Ureter (tissue), 1 donor: ENCODE results near the gene RNF180. TPM values are rescaled to one million over a fixed set of nuclear protein-coding genes. Genes with fewer than 3 reads are reported as not detected.
"Not testable (repeated sequence)": the region's sequence is repeated elsewhere in the genome, so short reads cannot be mapped to it uniquely, and the experiment has no call there.

Experiments used
- DNase-seq: peaks from one replicate; pipeline ENCODE4 v3.0.0-alpha.2; 2020; ENCODE audit warnings: low spot score
- total RNA-seq: library from RNA; stranded (reverse); gene quantifications from one replicate; pipeline ENCODE4 v1.2.4, GENCODE V29; 2023
- donor health status: DM: yes; HTN: yes; CAD: no.

The RNF180 gene
- total RNA-seq, 1 donor from 2014 or later: 22.9 TPM

DNA sequence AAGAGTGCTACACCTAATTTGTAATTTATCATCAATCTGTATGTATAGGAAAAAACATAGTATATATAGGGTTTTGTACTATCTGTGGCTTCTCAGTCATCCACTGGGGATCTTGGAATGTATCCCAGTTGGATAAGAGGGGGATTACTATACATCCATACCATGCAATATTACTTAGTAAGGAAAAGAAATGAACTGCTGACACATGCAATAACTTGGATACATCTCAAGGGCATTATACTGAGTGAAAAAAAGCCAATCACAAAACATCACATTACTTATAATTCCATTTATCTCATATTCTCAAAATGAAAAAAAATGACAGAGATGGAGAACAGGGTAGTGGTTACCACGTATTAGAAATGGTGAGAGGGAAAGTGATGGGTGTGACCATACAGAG is 231.9 kb downstream of the RNF180 start:
- no peak for DNase-seq

DNA sequence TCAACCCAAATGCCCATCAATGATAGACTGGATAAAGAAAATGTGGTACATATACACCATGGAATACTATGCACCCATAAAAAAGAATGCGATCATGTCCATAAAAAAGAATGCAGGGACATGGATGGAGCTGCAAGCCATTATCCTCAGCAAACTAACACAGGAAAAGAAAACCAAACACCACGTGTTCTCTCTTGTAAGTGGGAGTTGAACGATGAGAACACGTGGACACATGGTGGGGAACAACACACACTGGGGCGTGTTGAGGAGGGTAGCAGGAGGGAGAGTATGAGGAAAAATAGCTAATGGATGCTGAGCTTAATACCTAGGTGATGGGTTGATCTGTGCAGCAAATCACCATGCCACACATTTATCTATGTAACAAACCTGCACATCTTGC is 233.1 kb downstream of the RNF180 start:
- DNase-seq: not testable (repeated sequence)

DNA sequence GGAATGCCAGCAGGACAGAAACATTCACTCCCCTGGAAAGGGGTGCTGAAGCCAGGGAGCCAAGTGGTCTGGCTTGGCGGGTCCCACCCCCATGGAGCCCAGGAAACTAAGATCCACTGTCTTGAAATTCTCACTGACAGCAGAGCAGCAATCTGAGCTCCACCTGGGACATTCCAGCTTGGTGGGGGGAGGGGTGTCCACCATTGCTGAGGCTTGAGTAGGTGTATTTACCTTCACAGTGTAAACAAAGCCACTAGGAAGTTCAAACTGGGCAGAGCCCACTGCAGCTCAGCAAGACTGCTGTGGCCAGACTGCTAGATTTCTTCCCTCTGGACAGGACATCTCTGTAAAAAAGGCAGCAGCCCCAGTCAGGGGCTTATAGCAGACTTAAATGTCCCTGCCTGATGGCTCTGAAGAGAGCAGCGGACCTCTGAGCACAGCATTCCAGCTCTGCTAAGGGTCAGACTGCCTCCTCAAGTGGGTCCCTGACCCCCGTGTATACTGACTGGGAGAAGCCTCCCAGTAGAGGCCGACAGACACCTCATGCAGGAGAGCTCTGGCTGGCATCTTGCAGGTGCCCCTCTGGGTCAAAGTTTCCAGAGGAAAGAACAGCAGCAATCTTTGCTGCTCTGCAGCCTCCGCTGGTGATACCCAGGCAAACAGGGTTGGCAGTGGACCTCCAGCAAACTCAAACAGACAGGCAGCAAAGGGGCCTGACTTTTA is 241.6 kb downstream of the RNF180 start:
- peak; percentile 45 for DNase-seq

DNA sequence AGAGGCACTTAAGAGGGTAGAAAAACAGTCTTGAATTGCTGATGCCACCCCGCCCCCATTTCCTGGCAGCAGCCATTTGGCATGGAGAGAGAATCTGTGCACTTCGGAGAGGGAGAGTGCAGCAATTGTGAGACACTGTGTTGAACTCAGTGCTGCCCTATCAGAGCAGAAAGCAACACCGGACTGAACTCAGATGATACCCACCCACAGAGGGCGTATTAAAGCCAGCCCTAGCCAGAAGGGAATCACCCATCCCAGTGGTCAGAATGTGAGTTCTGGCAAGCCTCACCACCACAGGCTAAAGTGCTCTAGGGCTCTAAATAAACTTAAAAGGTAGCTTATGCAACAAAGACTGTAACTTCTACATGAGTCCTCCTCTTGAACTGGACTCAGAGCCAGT is 251.7 kb downstream of the RNF180 start:
- DNase-seq: no peak

DNA sequence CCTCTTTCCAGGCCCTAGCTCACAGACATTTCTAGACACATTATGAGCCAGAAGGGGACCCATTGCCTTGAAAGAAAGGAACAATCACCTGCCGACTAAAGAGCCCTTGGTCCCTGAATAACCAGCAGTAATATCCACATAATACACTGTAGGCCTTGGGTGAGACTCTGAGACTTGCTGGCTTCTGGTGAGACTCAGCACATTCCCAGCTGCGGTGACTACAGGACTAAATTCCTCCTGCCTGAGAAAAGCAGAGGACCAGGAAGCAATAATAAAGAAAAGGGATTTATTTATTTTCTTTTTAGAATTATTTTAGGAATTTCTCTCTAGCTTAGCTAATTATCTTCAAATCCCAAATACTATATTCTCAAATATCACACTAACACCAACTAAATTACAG is 252.4 kb downstream of the RNF180 start:
- DNase-seq: no peak

Other genes with a start within 250 kb of the RNF180 start
- gene HTR1A, start 203.4 kb upstream of the RNF180 start, total RNA-seq: 1.8 TPM